Measurements from ENCODE around the gene HM13. TPM values are rescaled to one million over a fixed set of nuclear protein-coding genes. Genes with fewer than 3 reads are reported as not detected.
"Not testable (repeated sequence)": the region's sequence is repeated elsewhere in the genome, so short reads cannot be mapped to it uniquely, and the experiment has no call there.

The HM13 gene
- total RNA-seq, 2 experiments from 2014 or later, result 51.3 to 148 TPM

- Histone ChIP-seq H3K9me2 (ENCODE audit: insufficient read depth, low read length) (no peaks in the 10 kb centered on the region), H3K4me2 (ENCODE audit: low read length) (0 out of 2 replicates have a peak overlapping the region, but pooled peaks have one; percentile 99), H3K4me1 (ENCODE audit: insufficient read depth, low read length, poor library complexity, severe bottlenecking) (peaks cover 16% of the 10 kb centered on the region), H3K9me3 (ENCODE audit: low read length) (no peaks in the 10 kb centered on the region), H3K4me3 (ENCODE audit: low read depth, low read length, poor library complexity, severe bottlenecking) (no peak overlapping the region), H3K79me2 (ENCODE audit: insufficient read depth, low read depth, low read length) (peaks cover 54% of the 10 kb centered on the region), H4K20me1 (ENCODE audit: insufficient read depth, low read length) (no peaks in the 10 kb centered on the region), H3K36me3 (ENCODE audit: insufficient read depth, low read length) (peaks cover 41% of the 10 kb centered on the region), H2AFZ (ENCODE audit: low read length) (no peak overlapping the region), H3K27ac (ENCODE audit: low read depth, low read length, poor library complexity, severe bottlenecking) (no peak overlapping the region)
- no peak for DNase-seq (ENCODE audit: low spot score)
- TF ChIP-seq EZH2phosphoT487 (IDR thresholded peaks at IDR 0.05; ENCODE audit: borderline replicate concordance, low read depth, low read length) (no peak), CTCF (conservative IDR thresholded peaks at IDR 0.05; ENCODE audit: low read length) (peak; percentile 36; the same call in 1 of the 2 replicates)
- ChIA-PET CTCF (ENCODE audit: unreplicated experiment) (no interaction called here), POLR2A (no interaction called here)
- BruUV-seq (replicated peaks), result no TSS peak
- intact Hi-C loops (cut with micrococcal nuclease; ENCODE audit: unreplicated experiment), result no loop called here
These were observed 3.1 kb downstream of the HM13 start for GRCh38 chr20:31517373-31517772.

DNA sequence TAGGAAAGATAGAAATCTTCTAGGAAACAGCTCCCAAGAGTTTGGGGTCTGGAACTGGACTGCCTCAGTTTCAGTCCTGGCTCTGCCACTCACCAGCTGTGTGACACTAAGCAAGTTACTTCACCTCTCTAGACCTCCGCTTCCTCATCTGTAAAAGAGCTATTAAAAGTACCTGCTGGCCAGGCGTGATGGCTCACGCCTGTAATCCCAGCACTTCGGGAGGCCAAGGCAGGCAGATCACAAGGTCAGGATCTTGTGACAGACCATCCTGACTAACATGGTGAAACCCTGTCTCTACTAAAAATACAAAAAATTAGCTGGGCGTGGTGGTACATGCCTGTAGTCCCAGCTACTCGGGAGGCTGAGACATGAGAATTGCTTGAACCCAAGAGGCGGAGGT, 7.0 kb downstream of the HM13 start:
- H4K20me1 ChIP-seq (ENCODE audit: insufficient read depth, low read length); H3K4me2 ChIP-seq (ENCODE audit: low read length); BruUV-seq (replicated peaks); H3K9me2 ChIP-seq (ENCODE audit: insufficient read depth, low read length); intact Hi-C loops (cut with micrococcal nuclease; ENCODE audit: unreplicated experiment); DNase-seq (ENCODE audit: low spot score); H2AFZ ChIP-seq (ENCODE audit: low read length); H3K4me3 ChIP-seq (ENCODE audit: low read depth, low read length, poor library complexity, severe bottlenecking); H3K4me1 ChIP-seq (ENCODE audit: insufficient read depth, low read length, poor library complexity, severe bottlenecking); H3K9me3 ChIP-seq (ENCODE audit: low read length); CTCF ChIA-PET (ENCODE audit: unreplicated experiment); H3K27ac ChIP-seq (ENCODE audit: low read depth, low read length, poor library complexity, severe bottlenecking): not testable (repeated sequence)
- Histone ChIP-seq H3K36me3 (ENCODE audit: insufficient read depth, low read length) (peaks cover 62% of the 10 kb centered on the region), H3K79me2 (ENCODE audit: insufficient read depth, low read depth, low read length) (peaks cover 41% of the 10 kb centered on the region; the same call in 1 of the 2 replicates)
- POLR2A ChIA-PET, result interaction anchor here (1.6 kb wide), 1 partner anchor 26 kb away, joined by 10 read pairs; a partner anchor contains a TSS

GRCh38 chr20:31522731-31523130, 8.5 kb downstream of the HM13 start:
- H3K36me3 ChIP-seq (ENCODE audit: insufficient read depth, low read length), result peaks cover 62% of the 10 kb centered on the region
- no peaks in the 10 kb centered on the region for H3K9me3 ChIP-seq (ENCODE audit: low read length)
- ChIA-PET POLR2A (no interaction called here), CTCF (ENCODE audit: unreplicated experiment) (no interaction called here)
- intact Hi-C loops (cut with micrococcal nuclease; ENCODE audit: unreplicated experiment), result no loop called here
- TF ChIP-seq EZH2phosphoT487 (IDR thresholded peaks at IDR 0.05; ENCODE audit: borderline replicate concordance, low read depth, low read length) (no peak), CTCF (conservative IDR thresholded peaks at IDR 0.05; ENCODE audit: low read length) (no peak)
- BruUV-seq (replicated peaks), result no TSS peak
- no peak overlapping the region for H3K4me2 ChIP-seq (ENCODE audit: low read length)
- no peaks in the 10 kb centered on the region for H4K20me1 ChIP-seq (ENCODE audit: insufficient read depth, low read length)
- no peak for DNase-seq (ENCODE audit: low spot score)
- no peaks in the 10 kb centered on the region for H3K4me1 ChIP-seq (ENCODE audit: insufficient read depth, low read length, poor library complexity, severe bottlenecking)
- no peak overlapping the region for H3K4me3 ChIP-seq (ENCODE audit: low read depth, low read length, poor library complexity, severe bottlenecking)
- no peaks in the 10 kb centered on the region for H3K9me2 ChIP-seq (ENCODE audit: insufficient read depth, low read length)
- H3K27ac ChIP-seq (ENCODE audit: low read depth, low read length, poor library complexity, severe bottlenecking), result no peak overlapping the region
- H3K79me2 ChIP-seq (ENCODE audit: insufficient read depth, low read depth, low read length), result peaks cover 26% of the 10 kb centered on the region; the same call in 1 of the 2 replicates
- no peak overlapping the region for H2AFZ ChIP-seq (ENCODE audit: low read length)
